Measurements from ENCODE around the gene FAM114A2.
A peak's percentile ranks its signal among the peaks of the same experiment; 100 is the strongest.
"Not testable (repeated sequence)": the region's sequence is repeated elsewhere in the genome, so short reads cannot be mapped to it uniquely, and the experiment has no call there.

Gene FAM114A2

GRCh38 chr5:154038707-154039457 lies at the start of gene FAM114A2, which contains the start of gene MFAP3:
Gene FAM114A2, minus strand, starts transcription at chr5:154038910. Its CDS starts 3,957 bp downstream, at chr5:154034953.
Gene MFAP3, plus strand, starts transcription at chr5:154038967. Its CDS starts 10,756 bp downstream, at chr5:154049723.
- peak; percentile 76 to 79 for DNase-seq (ENCODE audit: low spot score in 2 of 2)
- ATAC-seq (replicated peaks; ENCODE audit: extremely low read depth, poor library complexity, severe bottlenecking) = peak; percentile 97
- Mint-ChIP-seq H3K27me3 (no peaks in the 10 kb centered on the region), H3K9me3 (no peaks in the 10 kb centered on the region), H3K27ac (ENCODE audit: low read depth) (peak within 1 kb of the TSS; percentile 97), H3K36me3 (ENCODE audit: insufficient read depth) (peaks cover 12% of the 10 kb centered on the region), H3K4me1 (peaks cover 49% of the 10 kb centered on the region), H3K4me3 (peak within 1 kb of the TSS; percentile 95)

GRCh38 chr5:154087260-154087659 lies 48.5 kb upstream of the FAM114A2 start:
- H3K4me3 Mint-ChIP-seq = no peak overlapping the region
- H3K9me3 Mint-ChIP-seq = no peaks in the 10 kb centered on the region
- peaks cover 21% of the 10 kb centered on the region for H3K27me3 Mint-ChIP-seq
- ATAC-seq (replicated peaks; ENCODE audit: extremely low read depth, poor library complexity, severe bottlenecking) = no peak
- H3K4me1 Mint-ChIP-seq = no peaks in the 10 kb centered on the region
- no peak overlapping the region for H3K27ac Mint-ChIP-seq (ENCODE audit: low read depth)
- H3K36me3 Mint-ChIP-seq (ENCODE audit: insufficient read depth) = no peaks in the 10 kb centered on the region
- no peak for DNase-seq (ENCODE audit: low spot score in 2 of 2)

DNA sequence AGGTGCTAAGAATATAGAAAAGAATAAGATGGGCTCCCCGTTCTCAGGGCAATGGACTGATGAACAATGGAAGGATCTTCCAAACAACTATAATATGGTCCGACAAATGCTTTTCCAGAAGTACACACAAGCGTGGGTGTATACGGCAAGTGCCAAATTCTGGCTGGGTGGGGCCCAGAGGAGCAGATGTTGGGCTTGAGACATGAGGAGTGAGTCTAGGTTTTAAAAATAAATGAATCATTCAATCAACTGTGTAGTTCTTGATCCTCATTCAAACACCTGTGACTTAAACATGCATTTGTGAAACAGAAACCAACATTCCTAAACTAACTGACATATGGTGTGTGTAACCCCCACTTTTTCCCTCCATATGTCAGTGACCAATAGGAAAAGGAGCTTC lies 47.9 kb upstream of the FAM114A2 start:
- no peaks in the 10 kb centered on the region for H3K9me3 Mint-ChIP-seq
- H3K27ac Mint-ChIP-seq (ENCODE audit: low read depth) = no peak overlapping the region
- DNase-seq (ENCODE audit: low spot score in 2 of 2) (no peak), ATAC-seq (replicated peaks; ENCODE audit: extremely low read depth, poor library complexity, severe bottlenecking) (no peak)
- no peaks in the 10 kb centered on the region for H3K4me1 Mint-ChIP-seq
- peaks cover 15% of the 10 kb centered on the region for H3K27me3 Mint-ChIP-seq
- H3K4me3 Mint-ChIP-seq = no peak overlapping the region
- H3K36me3 Mint-ChIP-seq (ENCODE audit: insufficient read depth) = no peaks in the 10 kb centered on the region

- Mint-ChIP-seq H3K9me3 (no peaks in the 10 kb centered on the region), H3K27me3 (peaks cover 10% of the 10 kb centered on the region), H3K4me1 (no peaks in the 10 kb centered on the region), H3K27ac (ENCODE audit: low read depth) (no peak overlapping the region), H3K36me3 (ENCODE audit: insufficient read depth) (no peaks in the 10 kb centered on the region), H3K4me3 (no peak overlapping the region)
- ATAC-seq (replicated peaks; ENCODE audit: extremely low read depth, poor library complexity, severe bottlenecking) (no peak), DNase-seq (ENCODE audit: low spot score in 2 of 2) (no peak)
Measured at GRCh38 chr5:154086146-154086545, 47.4 kb upstream of the FAM114A2 start.

DNA sequence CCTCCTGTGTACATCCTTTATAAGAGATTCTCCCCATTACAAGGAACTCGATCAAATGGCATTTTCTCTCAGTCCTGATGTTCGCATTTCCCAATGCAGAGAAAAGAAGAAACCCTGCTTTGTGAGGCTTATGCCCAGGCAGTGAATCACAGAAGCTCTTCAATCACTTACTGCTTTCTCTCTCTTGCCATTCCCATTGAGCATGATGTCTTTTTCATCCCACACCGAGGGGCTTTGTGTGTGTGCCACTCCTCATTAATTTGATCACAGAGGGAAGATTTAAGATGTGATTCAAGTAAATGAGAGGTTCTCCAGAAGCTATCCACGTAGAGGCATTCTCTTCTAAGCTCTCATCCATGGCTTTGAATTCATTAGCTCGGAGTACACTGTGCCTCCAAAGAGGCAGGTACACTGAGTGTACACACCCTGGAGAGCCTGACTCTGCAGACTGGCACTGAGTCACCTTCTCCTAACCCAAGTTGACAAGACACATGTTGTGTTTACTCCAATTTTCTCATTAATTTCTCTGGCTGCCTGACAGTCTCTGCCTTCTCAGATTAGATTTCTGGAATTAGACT lies 45.4 kb upstream of the FAM114A2 start:
- no peaks in the 10 kb centered on the region for H3K9me3 Mint-ChIP-seq
- no peak overlapping the region for H3K4me3 Mint-ChIP-seq
- ATAC-seq (replicated peaks; ENCODE audit: extremely low read depth, poor library complexity, severe bottlenecking) (no peak), DNase-seq (ENCODE audit: low spot score in 2 of 2) (no peak)
- H3K4me1 Mint-ChIP-seq = no peaks in the 10 kb centered on the region
- peaks cover 10% of the 10 kb centered on the region for H3K27me3 Mint-ChIP-seq
- H3K27ac Mint-ChIP-seq (ENCODE audit: low read depth) = no peak overlapping the region
- H3K36me3 Mint-ChIP-seq (ENCODE audit: insufficient read depth) = no peaks in the 10 kb centered on the region

DNA sequence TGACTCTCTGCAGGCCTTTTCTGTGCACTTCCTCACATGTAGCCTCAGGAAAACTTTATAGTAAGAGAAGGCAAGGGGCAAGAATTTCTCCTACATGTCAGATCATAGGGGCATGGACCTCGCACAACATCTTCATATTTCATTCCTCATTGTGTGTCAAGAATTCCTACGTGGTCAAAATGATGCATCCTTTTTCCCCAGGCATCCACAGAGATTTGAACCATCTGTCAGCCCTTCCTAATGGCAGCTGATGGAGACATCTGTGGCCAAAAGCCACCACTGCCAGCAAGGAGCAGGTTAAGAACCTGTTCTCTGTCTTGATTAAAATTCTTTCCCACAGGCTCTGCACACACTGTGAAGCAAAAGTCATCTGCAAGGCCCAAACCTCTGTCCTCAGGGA lies 42.5 kb upstream of the FAM114A2 start:
- peaks cover 4% of the 10 kb centered on the region for H3K27me3 Mint-ChIP-seq
- H3K27ac Mint-ChIP-seq (ENCODE audit: low read depth) = no peak overlapping the region
- no peaks in the 10 kb centered on the region for H3K36me3 Mint-ChIP-seq (ENCODE audit: insufficient read depth)
- ATAC-seq (replicated peaks; ENCODE audit: extremely low read depth, poor library complexity, severe bottlenecking) (no peak), DNase-seq (ENCODE audit: low spot score in 2 of 2) (no peak)
- H3K4me3 Mint-ChIP-seq = no peak overlapping the region
- H3K9me3 Mint-ChIP-seq = no peaks in the 10 kb centered on the region
- no peaks in the 10 kb centered on the region for H3K4me1 Mint-ChIP-seq

DNA sequence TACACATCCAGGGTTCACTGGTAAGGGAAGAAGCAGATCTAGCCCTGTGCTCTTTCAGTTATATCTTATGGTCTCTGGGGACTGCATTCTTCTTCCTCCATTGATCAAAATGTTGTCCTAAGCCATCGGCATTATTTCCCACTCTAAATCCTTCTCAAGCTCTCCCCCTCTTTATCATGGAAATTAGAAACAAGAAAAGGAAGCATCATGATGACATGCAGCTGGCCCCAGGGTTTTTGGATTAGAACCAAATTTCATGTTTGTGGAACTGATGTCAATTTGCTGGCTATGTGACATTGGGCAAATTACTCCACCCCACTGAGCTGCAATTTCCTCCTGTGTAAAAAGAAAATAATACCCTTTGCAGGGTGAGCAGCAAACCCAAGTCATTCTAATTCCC lies 39.6 kb upstream of the FAM114A2 start:
- Mint-ChIP-seq H3K9me3 (no peaks in the 10 kb centered on the region), H3K27me3 (no peaks in the 10 kb centered on the region), H3K4me3 (no peak overlapping the region), H3K4me1 (no peaks in the 10 kb centered on the region), H3K27ac (ENCODE audit: low read depth) (no peak overlapping the region), H3K36me3 (ENCODE audit: insufficient read depth) (peaks cover 2% of the 10 kb centered on the region)
- DNase-seq (ENCODE audit: low spot score in 2 of 2) (no peak), ATAC-seq (replicated peaks; ENCODE audit: extremely low read depth, poor library complexity, severe bottlenecking) (no peak)

DNA sequence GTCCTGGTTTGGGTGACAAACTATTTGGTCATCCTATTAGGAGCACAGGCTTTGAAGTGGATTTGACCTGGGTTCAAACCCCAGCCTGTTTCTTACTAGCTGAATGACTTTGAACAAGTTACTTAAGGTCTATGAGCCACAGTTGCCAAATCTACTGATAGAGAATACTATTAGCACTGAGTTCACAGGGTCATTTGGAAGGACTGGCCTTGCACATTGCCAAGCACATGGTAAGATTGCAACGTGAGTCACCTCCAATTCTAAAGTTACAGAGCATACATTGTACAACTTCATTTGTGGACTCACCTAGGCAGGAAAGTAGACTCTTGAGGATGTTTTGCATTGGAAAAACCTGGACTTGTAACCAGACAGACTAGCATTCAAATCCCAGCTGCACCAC lies 39.0 kb upstream of the FAM114A2 start:
- Mint-ChIP-seq H3K9me3 (no peaks in the 10 kb centered on the region), H3K36me3 (ENCODE audit: insufficient read depth) (peaks cover 2% of the 10 kb centered on the region), H3K27me3 (no peaks in the 10 kb centered on the region), H3K27ac (ENCODE audit: low read depth) (no peak overlapping the region), H3K4me3 (no peak overlapping the region), H3K4me1 (no peaks in the 10 kb centered on the region)
- no peak for ATAC-seq (replicated peaks; ENCODE audit: extremely low read depth, poor library complexity, severe bottlenecking)
- no peak for DNase-seq (ENCODE audit: low spot score in 2 of 2)

GRCh38 chr5:154076240-154076922 lies 37.7 kb upstream of the FAM114A2 start:
- Mint-ChIP-seq H3K27ac (ENCODE audit: low read depth) (no peak overlapping the region), H3K4me1 (peaks cover 11% of the 10 kb centered on the region), H3K36me3 (ENCODE audit: insufficient read depth) (peaks cover 2% of the 10 kb centered on the region), H3K27me3 (no peaks in the 10 kb centered on the region), H3K9me3 (no peaks in the 10 kb centered on the region), H3K4me3 (no peak overlapping the region)
- DNase-seq (ENCODE audit: low spot score in 2 of 2) (no peak), ATAC-seq (replicated peaks; ENCODE audit: extremely low read depth, poor library complexity, severe bottlenecking) (no peak)

- peak; percentile 81 for ATAC-seq (replicated peaks; ENCODE audit: extremely low read depth, poor library complexity, severe bottlenecking)
- Mint-ChIP-seq H3K4me1 (peaks cover 11% of the 10 kb centered on the region), H3K4me3 (no peak overlapping the region)
Measured at GRCh38 chr5:154072414-154073171, 33.9 kb upstream of the FAM114A2 start.

GRCh38 chr5:154071799-154072413 lies 33.2 kb upstream of the FAM114A2 start:
- Mint-ChIP-seq H3K9me3 (no peaks in the 10 kb centered on the region), H3K27ac (ENCODE audit: low read depth) (peak overlapping the region; percentile 74), H3K36me3 (ENCODE audit: insufficient read depth) (peaks cover 2% of the 10 kb centered on the region), H3K27me3 (peaks cover 12% of the 10 kb centered on the region), H3K4me1 (peaks cover 11% of the 10 kb centered on the region), H3K4me3 (no peak overlapping the region)
- DNase-seq (ENCODE audit: low spot score in 2 of 2) = no peak
- no peak for ATAC-seq (replicated peaks; ENCODE audit: extremely low read depth, poor library complexity, severe bottlenecking)

More at GRCh38 chr5:154072414-154073171, 33.9 kb upstream of the FAM114A2 start:
- no peaks in the 10 kb centered on the region for H3K9me3 Mint-ChIP-seq
- DNase-seq (ENCODE audit: low spot score in 2 of 2) = peak; percentile 69 to 82
- peaks cover 2% of the 10 kb centered on the region for H3K36me3 Mint-ChIP-seq (ENCODE audit: insufficient read depth)
- peaks cover 12% of the 10 kb centered on the region for H3K27me3 Mint-ChIP-seq
- H3K27ac Mint-ChIP-seq (ENCODE audit: low read depth) = peak overlapping the region; percentile 74

DNA sequence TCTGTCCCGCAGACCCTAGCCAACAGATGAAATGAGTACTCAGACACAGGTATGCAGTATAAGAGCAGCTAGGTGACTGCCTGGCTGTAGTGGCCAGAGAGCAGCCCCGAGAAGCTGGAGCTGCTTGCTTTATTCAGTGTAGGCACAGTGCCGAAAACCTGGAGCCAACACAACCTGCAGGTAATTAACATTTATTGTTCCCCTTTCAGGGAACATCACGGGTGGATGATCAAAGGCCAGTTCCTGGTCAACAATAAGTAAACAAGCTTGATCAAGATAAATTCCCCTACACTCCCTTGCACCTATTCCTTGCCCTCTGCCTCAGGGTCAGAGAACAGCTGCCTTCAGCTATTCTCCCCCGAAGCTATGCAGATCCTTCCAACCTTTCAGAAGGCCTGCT lies 31.1 kb upstream of the FAM114A2 start:
- peaks cover 11% of the 10 kb centered on the region for H3K4me1 Mint-ChIP-seq
- not testable (repeated sequence) for H3K27ac Mint-ChIP-seq (ENCODE audit: low read depth); H3K4me3 Mint-ChIP-seq; H3K9me3 Mint-ChIP-seq; ATAC-seq (replicated peaks; ENCODE audit: extremely low read depth, poor library complexity, severe bottlenecking); DNase-seq (ENCODE audit: low spot score in 2 of 2); H3K36me3 Mint-ChIP-seq (ENCODE audit: insufficient read depth)
- H3K27me3 Mint-ChIP-seq = peaks cover 12% of the 10 kb centered on the region
